ENCODE measurements around the gene TSPAN4. TPM values are rescaled to one million over a fixed set of nuclear protein-coding genes. Genes with fewer than 3 reads are reported as not detected.
A peak's percentile ranks its signal among the peaks of the same experiment; 100 is the strongest.

TSPAN4 gene
- total and polyA plus RNA-seq, 10 of the 15 experiments (the other 5 are each of a cell fraction or from before 2014, with no cell fraction given), result 0.37 to 14.0 (median 8.5) TPM; not detected in 1

GRCh38 chr11:827146-827896 lies 15.3 kb upstream of the TSPAN4 start:
- POLR2A ChIA-PET, result interaction anchor here (1.2 to 5.2 kb wide), 2 partner anchors 8 to 13 kb away, joined by 3 to 33 read pairs; partner anchors contain the start of gene PNPLA2
- no peaks in the 10 kb centered on the region for H4K20me1 ChIP-seq (ENCODE audit: control insufficient read depth, insufficient read depth)
- FAIRE-seq (no peak), ATAC-seq (peak; percentile 66), DNase-seq (ENCODE audit: low read depth, low spot score) (no peak)
- H3K4me2 ChIP-seq (ENCODE audit: control insufficient read depth, insufficient read depth), result peak overlapping the region; percentile 100
- whole genome bisulfite sequencing (ENCODE audit: insufficient coverage, insufficient replicate concordance, low lambda C conversion rate, missing lambda C conversion rate), result under 1% methylated on average over 54 of the region's 66 CpGs
- H3K27ac ChIP-seq (ENCODE audit: control insufficient read depth, insufficient read depth), result peak overlapping the region; percentile 75
- H3K9ac ChIP-seq (ENCODE audit: control insufficient read depth, insufficient read depth, low read length), result peak overlapping the region; percentile 77
- BruUV-seq (replicated peaks), result no TSS peak
- H3K79me2 ChIP-seq (ENCODE audit: control insufficient read depth, insufficient read depth, low read length), result no peaks in the 10 kb centered on the region
- H3K4me3 ChIP-seq, result peak overlapping the region; percentile 93
- H3K9me3 ChIP-seq (replicated peaks; ENCODE audit: control insufficient read depth, insufficient read depth, low read length), result no peaks in the 10 kb centered on the region
- H2AFZ ChIP-seq (ENCODE audit: control insufficient read depth, low read depth, low read length), result peak overlapping the region; percentile 73
- RAD21 ChIA-PET (ENCODE audit: unreplicated experiment), result no interaction called here
- H3K4me1 ChIP-seq (ENCODE audit: control insufficient read depth, insufficient read depth, low read length), result peaks cover 34% of the 10 kb centered on the region
- in situ Hi-C loops (cut with MboI) (no loop called here), intact Hi-C loops (cut with micrococcal nuclease; ENCODE audit: unreplicated experiment) (no loop called here)
- no peaks in the 10 kb centered on the region; a peak in 3 of 4 replicates for H3K27me3 ChIP-seq (replicated peaks in 1 of 2; ENCODE audit: control insufficient read depth in 2 of 2, insufficient read depth in 2 of 2, low read length in 1 of 2)
- H3K36me3 ChIP-seq (ENCODE audit: control insufficient read depth in 2 of 2, insufficient read depth in 2 of 2, low read length in 1 of 2), result no peaks in the 10 kb centered on the region; a peak in 2 of 4 replicates
- CTCF ChIA-PET, result no interaction called here
- SMC1A ChIA-PET (ENCODE audit: uncharacterized antibody, unreplicated experiment), result interaction anchor here (0.5 kb wide), 1 partner anchor 177 kb away, joined by 3 read pairs; no protein-coding TSS in a partner anchor
- TF ChIP-seq HCFC1 (IDR thresholded peaks at IDR 0.05; ENCODE audit: low read length) (no peak), NBN (IDR thresholded peaks at IDR 0.05) (0 out of 2 replicates have a peak, but pooled peaks have one; percentile 37), SP1 (IDR thresholded peaks at IDR 0.05; ENCODE audit: low read depth, low read length) (no peak), MYC (IDR thresholded peaks at IDR 0.05; ENCODE audit: insufficient read depth, insufficient read length, insufficient replicate concordance, low read length, severe bottlenecking) (peak; percentile 52), HDAC6 (IDR thresholded peaks at IDR 0.05; ENCODE audit: unreplicated experiment) (peak; percentile 24), GATAD2B (conservative IDR thresholded peaks at IDR 0.05; ENCODE audit: low read depth) (peak; percentile 96), CEBPB (IDR thresholded peaks at IDR 0.05; ENCODE audit: borderline replicate concordance in 1 of 2, low read depth in 2 of 2, low read length in 2 of 2) (no peak), TCF3 (IDR thresholded peaks at IDR 0.05; ENCODE audit: borderline replicate concordance, insufficient read depth, low read depth, low read length) (0 out of 2 replicates have a peak, but pooled peaks have one; percentile 10), RELB (IDR thresholded peaks at IDR 0.05; ENCODE audit: low read depth) (peak; percentile 22; the same call in 1 of the 2 replicates), TAF1 (IDR thresholded peaks at IDR 0.05; ENCODE audit: borderline replicate concordance, low read depth, low read length) (no peak), ZNF207 (IDR thresholded peaks at IDR 0.05; ENCODE audit: borderline replicate concordance) (0 out of 2 replicates have a peak, but pooled peaks have one; percentile 52), EED (IDR thresholded peaks at IDR 0.05; ENCODE audit: low read depth) (peak; percentile 24; the same call in 1 of the 2 replicates), YY1 (IDR thresholded peaks at IDR 0.05; ENCODE audit: low read depth, low read length) (no peak), TBL1XR1 (IDR thresholded peaks at IDR 0.05; ENCODE audit: low read depth, low read length) (no peak), ESRRA (IDR thresholded peaks at IDR 0.05; ENCODE audit: low read length) (no peak), SPI1 (IDR thresholded peaks at IDR 0.05; ENCODE audit: borderline replicate concordance, insufficient read depth, low read depth, low read length) (no peak)
- TF ChIP-seq, protein P1, sequence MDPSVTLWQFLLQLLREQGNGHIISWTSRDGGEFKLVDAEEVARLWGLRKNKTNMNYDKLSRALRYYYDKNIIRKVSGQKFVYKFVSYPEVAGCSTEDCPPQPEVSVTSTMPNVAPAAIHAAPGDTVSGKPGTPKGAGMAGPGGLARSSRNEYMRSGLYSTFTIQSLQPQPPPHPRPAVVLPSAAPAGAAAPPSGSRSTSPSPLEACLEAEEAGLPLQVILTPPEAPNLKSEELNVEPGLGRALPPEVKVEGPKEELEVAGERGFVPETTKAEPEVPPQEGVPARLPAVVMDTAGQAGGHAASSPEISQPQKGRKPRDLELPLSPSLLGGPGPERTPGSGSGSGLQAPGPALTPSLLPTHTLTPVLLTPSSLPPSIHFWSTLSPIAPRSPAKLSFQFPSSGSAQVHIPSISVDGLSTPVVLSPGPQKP (IDR thresholded peaks at IDR 0.05; ENCODE audit: low read depth, low read length), result no peak
- TF ChIP-seq, protein P2, sequence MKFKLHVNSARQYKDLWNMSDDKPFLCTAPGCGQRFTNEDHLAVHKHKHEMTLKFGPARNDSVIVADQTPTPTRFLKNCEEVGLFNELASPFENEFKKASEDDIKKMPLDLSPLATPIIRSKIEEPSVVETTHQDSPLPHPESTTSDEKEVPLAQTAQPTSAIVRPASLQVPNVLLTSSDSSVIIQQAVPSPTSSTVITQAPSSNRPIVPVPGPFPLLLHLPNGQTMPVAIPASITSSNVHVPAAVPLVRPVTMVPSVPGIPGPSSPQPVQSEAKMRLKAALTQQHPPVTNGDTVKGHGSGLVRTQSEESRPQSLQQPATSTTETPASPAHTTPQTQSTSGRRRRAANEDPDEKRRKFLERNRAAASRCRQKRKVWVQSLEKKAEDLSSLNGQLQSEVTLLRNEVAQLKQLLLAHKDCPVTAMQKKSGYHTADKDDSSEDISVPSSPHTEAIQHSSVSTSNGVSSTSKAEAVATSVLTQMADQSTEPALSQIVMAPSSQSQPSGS (IDR thresholded peaks at IDR 0.05; ENCODE audit: low read length), result no peak
- TF ChIP-seq, protein P3, sequence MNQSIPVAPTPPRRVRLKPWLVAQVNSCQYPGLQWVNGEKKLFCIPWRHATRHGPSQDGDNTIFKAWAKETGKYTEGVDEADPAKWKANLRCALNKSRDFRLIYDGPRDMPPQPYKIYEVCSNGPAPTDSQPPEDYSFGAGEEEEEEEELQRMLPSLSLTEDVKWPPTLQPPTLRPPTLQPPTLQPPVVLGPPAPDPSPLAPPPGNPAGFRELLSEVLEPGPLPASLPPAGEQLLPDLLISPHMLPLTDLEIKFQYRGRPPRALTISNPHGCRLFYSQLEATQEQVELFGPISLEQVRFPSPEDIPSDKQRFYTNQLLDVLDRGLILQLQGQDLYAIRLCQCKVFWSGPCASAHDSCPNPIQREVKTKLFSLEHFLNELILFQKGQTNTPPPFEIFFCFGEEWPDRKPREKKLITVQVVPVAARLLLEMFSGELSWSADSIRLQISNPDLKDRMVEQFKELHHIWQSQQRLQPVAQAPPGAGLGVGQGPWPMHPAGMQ (IDR thresholded peaks at IDR 0.05; ENCODE audit: borderline replicate concordance), result no peak
